ENCODE data around the gene LGR6.

Gene LGR6

GRCh38 chr1:202230939-202231645 is 37.5 kb downstream of the LGR6 start (continued):
- TF ChIP-seq PBX3 (CRISPR knock-in tag; IDR thresholded peaks at IDR 0.05) (no peak), YY1 (tag by site-specific recombination; IDR thresholded peaks at IDR 0.05) (no peak), KLF9 (tag by site-specific recombination; IDR thresholded peaks at IDR 0.05; ENCODE audit: low read depth) (no peak), ZNF362 (tag by site-specific recombination; IDR thresholded peaks at IDR 0.05) (no peak), ZNF366 (tag by site-specific recombination; conservative IDR thresholded peaks at IDR 0.05) (no peak)

GRCh38 chr1:202233171-202233570 is 39.6 kb downstream of the LGR6 start:
- H3K9me3 ChIP-seq (ENCODE audit: control insufficient read depth, insufficient read depth, low read depth, low read length): no peaks in the 10 kb centered on the region
- no peak overlapping the region for H3K27ac ChIP-seq (ENCODE audit: extremely low read depth, low read depth, low read length)
- no peak overlapping the region for H3K4me3 ChIP-seq (ENCODE audit: low read depth, low read length)
- ChIA-PET CTCF (interaction anchor here (1.1 to 1.6 kb wide), 2 partner anchors 19 to 83 kb away, joined by 4 to 5 read pairs; no protein-coding TSS in a partner anchor), POLR2A (no interaction called here)
- no peak for TF ChIP-seq ZNF777 (tag by site-specific recombination; IDR thresholded peaks at IDR 0.05; ENCODE audit: borderline replicate concordance)
- no peak for TF ChIP-seq ZNF791 (tag by site-specific recombination; IDR thresholded peaks at IDR 0.05)
- TF ChIP-seq ZBTB10 (tag by site-specific recombination; IDR thresholded peaks at IDR 0.05): no peak
- no peak for TF ChIP-seq ZNF658 (tag by site-specific recombination; IDR thresholded peaks at IDR 0.05)
- TF ChIP-seq ZNF555 (tag by site-specific recombination; conservative IDR thresholded peaks at IDR 0.05): no peak
- TF ChIP-seq WT1 (tag by site-specific recombination; IDR thresholded peaks at IDR 0.05): no peak
- no peaks in the 10 kb centered on the region for H3K36me3 ChIP-seq (ENCODE audit: control insufficient read depth in 2 of 2, insufficient read depth in 1 of 2, low read length in 2 of 2)
- H3K4me1 ChIP-seq (ENCODE audit: control insufficient read depth, insufficient read depth, low read length): peaks cover 5% of the 10 kb centered on the region; the same call in 1 of the 2 replicates

GRCh38 chr1:202233804-202234203 is 40.2 kb downstream of the LGR6 start:
- Histone ChIP-seq H3K4me3 (ENCODE audit: low read depth, low read length) (no peak overlapping the region), H3K4me1 (ENCODE audit: control insufficient read depth, insufficient read depth, low read length) (peaks cover 5% of the 10 kb centered on the region; the same call in 1 of the 2 replicates), H3K36me3 (ENCODE audit: control insufficient read depth in 2 of 2, insufficient read depth in 1 of 2, low read length in 2 of 2) (no peaks in the 10 kb centered on the region), H3K9me3 (ENCODE audit: control insufficient read depth, insufficient read depth, low read depth, low read length) (no peaks in the 10 kb centered on the region), H3K27ac (ENCODE audit: extremely low read depth, low read depth, low read length) (no peak overlapping the region)
- POLR2A ChIA-PET: no interaction called here
- TF ChIP-seq ZNF747 (tag by site-specific recombination; IDR thresholded peaks at IDR 0.05) (no peak), ZNF704 (tag by site-specific recombination; IDR thresholded peaks at IDR 0.05) (no peak), ZNF837 (tag by site-specific recombination; IDR thresholded peaks at IDR 0.05) (no peak), ZBTB6 (tag by site-specific recombination; IDR thresholded peaks at IDR 0.05) (no peak), ZIC2 (tag by site-specific recombination; IDR thresholded peaks at IDR 0.05) (no peak), SCRT1 (tag by site-specific recombination; IDR thresholded peaks at IDR 0.05; ENCODE audit: borderline replicate concordance) (no peak), EGR2 (tag by site-specific recombination; IDR thresholded peaks at IDR 0.05; ENCODE audit: low read depth) (no peak), ZNF311 (tag by site-specific recombination; IDR thresholded peaks at IDR 0.05; ENCODE audit: borderline replicate concordance) (no peak), ZNF391 (tag by site-specific recombination; IDR thresholded peaks at IDR 0.05; ENCODE audit: borderline replicate concordance, low read depth) (no peak), KLF7 (tag by site-specific recombination; IDR thresholded peaks at IDR 0.05; ENCODE audit: borderline replicate concordance) (no peak), OSR2 (tag by site-specific recombination; IDR thresholded peaks at IDR 0.05) (no peak)
- CTCF ChIA-PET: interaction anchor here (1.1 to 4.7 kb wide), 3 partner anchors 20 to 83 kb away, joined by 4 to 35 read pairs (median 5); partner anchors contain the start of gene LGR6
